Neuronal stem cell (in vitro differentiated cells): ENCODE data around the gene SLC1A5.

Experiments used
- DNase-seq: peaks from one replicate; pipeline ENCODE4 v3.0.0-alpha.2; 2013; ENCODE audit warnings: low spot score
- H2AFZ ChIP-seq: one replicate; pipeline ENCODE4 v1.6.1; 2013; ENCODE audit warnings: mild to moderate bottlenecking, low read length, inconsistent platforms
- H2AK5ac ChIP-seq: 2 replicates; pipeline ENCODE4 v1.6.1; 2013; ENCODE audit warnings: low read depth, mild to moderate bottlenecking, inconsistent platforms, low read length, moderate library complexity, mixed read lengths
- H2BK120ac ChIP-seq: 2 replicates; pipeline ENCODE4 v1.6.1; 2013; ENCODE audit warnings: low read depth, mild to moderate bottlenecking, inconsistent platforms, low read length, moderate library complexity, mixed read lengths
- H2BK12ac ChIP-seq: one replicate; pipeline ENCODE4 v1.6.1; 2013; ENCODE audit warnings: low read length, inconsistent platforms
- H2BK15ac ChIP-seq: 2 replicates; pipeline ENCODE4 v1.6.1; 2013; ENCODE audit warnings: mild to moderate bottlenecking, low read length, inconsistent platforms, mixed read lengths
- H2BK5ac ChIP-seq: one replicate; pipeline ENCODE4 v1.6.1; 2013; ENCODE audit warnings: inconsistent platforms, mild to moderate bottlenecking, low read length, moderate library complexity
- H3K14ac ChIP-seq: one replicate; pipeline ENCODE4 v1.6.1; 2013; ENCODE audit warnings: low read length, inconsistent platforms
- H3K18ac ChIP-seq: 2 replicates; pipeline ENCODE4 v1.6.1; 2013; ENCODE audit warnings: low read length, inconsistent platforms
- H3K23ac ChIP-seq: 2 replicates; pipeline ENCODE4 v1.6.1; 2013; ENCODE audit warnings: low read depth, mild to moderate bottlenecking, mixed read lengths, low read length, inconsistent platforms; ENCODE audit not compliant: poor library complexity
- H3K27ac ChIP-seq: replicated peaks from 3 replicates; pipeline ENCODE4 v1.5.1; 2013; ENCODE audit warnings: low read length, inconsistent platforms
- H3K27me3 ChIP-seq, 3 experiments: 2 replicates each; pipeline ENCODE4 v1.6.1; 2013; ENCODE audit warnings: low read length in 3 of 3, mild to moderate bottlenecking in 2 of 3, inconsistent platforms in 1 of 3, low read depth in 1 of 3, mixed read lengths in 1 of 3, moderate library complexity in 1 of 3; ENCODE audit not compliant: control insufficient read depth in 3 of 3, insufficient read depth in 3 of 3
- H3K36me3 ChIP-seq, 2 donors: replicated peaks in 1 of 2; 2 replicates each; pipeline ENCODE4 v1.6.1; 2013; ENCODE audit warnings: low read length in 2 of 2; ENCODE audit not compliant: control insufficient read depth in 2 of 2, insufficient read depth in 2 of 2
- H3K4ac ChIP-seq: 2 replicates; pipeline ENCODE4 v1.6.1; 2013; ENCODE audit warnings: inconsistent platforms, mild to moderate bottlenecking, low read length, moderate library complexity
- H3K4me1 ChIP-seq, 2 donors: 1 replicate in 1 of 2; 2 replicates in 1 of 2; pipeline ENCODE4 v1.6.1; 2013; ENCODE audit warnings: low read length in 2 of 2, low read depth in 1 of 2; ENCODE audit not compliant: control insufficient read depth in 2 of 2, insufficient read depth in 1 of 2
- H3K4me2 ChIP-seq: one replicate; pipeline ENCODE4 v1.6.1; 2013; ENCODE audit warnings: mild to moderate bottlenecking, low read length, inconsistent platforms; ENCODE audit not compliant: insufficient read depth, poor library complexity, severe bottlenecking
- H3K4me3 ChIP-seq, 2 donors: 2 replicates each; pipeline ENCODE4 v1.5.1; 2013; ENCODE audit warnings: low read length in 2 of 2, mild to moderate bottlenecking in 2 of 2, inconsistent platforms in 1 of 2, moderate library complexity in 1 of 2
- H3K79me1 ChIP-seq: one replicate; pipeline ENCODE4 v1.6.1; 2013; ENCODE audit warnings: low read depth, mild to moderate bottlenecking, inconsistent platforms, low read length, moderate library complexity
- H3K9ac ChIP-seq: one replicate; pipeline ENCODE4 v1.6.1; 2013; ENCODE audit warnings: mild to moderate bottlenecking, low read depth, low read length, inconsistent platforms; ENCODE audit not compliant: poor library complexity
- H3K9me3 ChIP-seq, 2 donors: replicated peaks in 1 of 2; 2 replicates each; pipeline versions ENCODE3 to v1.6.1; 2013; ENCODE audit warnings: low read length in 2 of 2, mild to moderate bottlenecking in 2 of 2, inconsistent platforms in 1 of 2, low read depth in 1 of 2, mixed read lengths in 1 of 2, moderate library complexity in 1 of 2; ENCODE audit not compliant: control insufficient read depth in 2 of 2, insufficient read depth in 1 of 2
- H4K8ac ChIP-seq: one replicate; pipeline ENCODE4 v1.6.1; 2013; ENCODE audit warnings: low read depth, mild to moderate bottlenecking, inconsistent platforms, low read length, moderate library complexity
- H4K91ac ChIP-seq: one replicate; pipeline ENCODE4 v1.6.1; 2013; ENCODE audit warnings: low read length, low read depth, mild to moderate bottlenecking, inconsistent platforms; ENCODE audit not compliant: poor library complexity
- WGBS, 2 donors: extraction: QIAGEN DNeasy Blood & Tissue Kit; methylation state at CpG; one replicate each; pipeline ENCODE4 v1.1.7; 2013; ENCODE audit warnings: missing lambda C conversion rate in 2 of 2, mixed read lengths in 1 of 2; ENCODE audit not compliant: insufficient read length in 2 of 2, insufficient replicate concordance in 1 of 2; ENCODE audit errors: extremely low coverage in 2 of 2; 5-methylcytosine and 5-hydroxymethylcytosine counted together

Gene SLC1A5

GRCh38 chr19:46776927-46777911 is 11.2 kb downstream of the SLC1A5 start:
- Histone ChIP-seq H3K18ac (peak overlapping the region; percentile 28), H3K4me3 (no peak overlapping the region), H3K9ac (no peak overlapping the region), H2AFZ (no peak overlapping the region), H3K79me1 (peaks cover 6% of the 10 kb centered on the region), H3K4ac (no peak overlapping the region), H4K91ac (no peak overlapping the region), H3K27ac (no peak overlapping the region), H3K27me3 (no peaks in the 10 kb centered on the region), H4K8ac (no peak overlapping the region), H3K23ac (peak overlapping the region; percentile 4), H3K4me2 (no peak overlapping the region), H2BK120ac (no peak overlapping the region), H2BK12ac (no peak overlapping the region), H3K9me3 (no peaks in the 10 kb centered on the region), H3K14ac (no peak overlapping the region), H2BK5ac (no peak overlapping the region), H2AK5ac (no peak overlapping the region), H3K36me3 (peaks cover 42 to 85% of the 10 kb centered on the region in 2 donors), H2BK15ac (no peak overlapping the region), H3K4me1 (peaks cover 0 to 1% of the 10 kb centered on the region in 2 donors)
- DNase-seq = no peak
- no CpG with 5 or more reads among the region's 33 CpGs for WGBS, 2 donors

DNA sequence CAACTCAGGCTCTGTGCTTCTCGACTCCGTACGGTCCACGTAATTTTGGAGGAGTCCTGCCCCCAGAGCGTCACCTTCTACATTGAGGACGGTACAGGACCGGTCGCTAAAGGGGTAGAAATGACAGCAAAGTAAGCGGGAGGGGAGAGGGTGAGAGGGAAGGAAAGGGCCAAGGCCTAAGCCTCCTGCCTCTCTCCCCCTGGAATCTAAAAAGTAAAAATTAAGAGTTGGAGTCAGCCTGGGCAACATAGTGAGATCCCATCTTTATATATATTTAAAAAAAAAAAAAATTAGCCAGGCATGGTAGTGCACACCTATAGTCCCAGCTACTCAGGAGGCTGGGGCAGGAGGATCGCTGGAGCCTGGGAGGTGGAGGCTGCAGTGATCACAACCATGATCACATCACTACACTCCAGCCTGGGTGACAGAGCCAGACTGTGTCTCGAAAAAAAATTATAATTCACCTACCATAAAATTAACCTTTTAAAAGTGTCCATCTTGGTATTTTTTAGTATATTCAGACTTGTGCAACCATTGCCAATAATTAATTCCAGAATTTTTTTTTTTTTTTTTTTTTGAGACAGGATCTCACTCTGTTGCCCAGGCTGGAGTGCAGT is 12.6 kb downstream of the SLC1A5 start:
- no CpG with 5 or more reads among the region's 11 CpGs for WGBS, 2 donors
- H3K9ac ChIP-seq = no peak overlapping the region
- H3K14ac ChIP-seq = no peak overlapping the region
- H2AK5ac ChIP-seq = no peak overlapping the region
- peaks cover 36 to 75% of the 10 kb centered on the region in 2 donors for H3K36me3 ChIP-seq
- no peak overlapping the region for H3K27ac ChIP-seq
- no peak overlapping the region for H2BK5ac ChIP-seq
- no peak overlapping the region for H3K18ac ChIP-seq
- H3K4me2 ChIP-seq = no peak overlapping the region
- no peak overlapping the region for H2BK120ac ChIP-seq
- H3K4ac ChIP-seq = no peak overlapping the region
- H3K79me1 ChIP-seq = peaks cover 6% of the 10 kb centered on the region
- no peak for DNase-seq
- no peak overlapping the region for H2BK12ac ChIP-seq
- no peak overlapping the region for H2BK15ac ChIP-seq
- H4K91ac ChIP-seq = no peak overlapping the region
- no peak overlapping the region for H4K8ac ChIP-seq
- no peaks in the 10 kb centered on the region for H3K27me3 ChIP-seq
- no peaks in the 10 kb centered on the region for H3K9me3 ChIP-seq
- H3K23ac ChIP-seq = no peak overlapping the region
- peaks cover 0 to 1% of the 10 kb centered on the region in 2 donors for H3K4me1 ChIP-seq
- H3K4me3 ChIP-seq = no peak overlapping the region
- no peak overlapping the region for H2AFZ ChIP-seq

DNA sequence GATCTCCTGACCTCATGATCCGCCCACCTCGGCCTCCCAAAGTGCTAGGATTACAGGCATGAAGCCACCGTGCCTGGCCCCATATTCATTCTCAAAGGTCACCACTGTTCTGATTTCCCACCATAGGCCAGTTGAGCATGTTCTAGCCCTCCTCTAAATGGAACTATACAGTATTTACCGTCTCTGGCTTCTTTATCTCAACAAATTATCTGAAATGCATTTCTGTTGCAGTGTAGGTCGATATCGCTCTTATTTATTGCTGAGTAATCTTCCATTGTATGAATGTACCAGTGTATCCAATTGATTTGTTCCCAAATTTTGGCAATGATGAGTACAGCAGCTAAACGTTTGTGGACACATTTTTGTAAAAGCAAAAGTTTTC is 15.4 kb downstream of the SLC1A5 start:
- no peaks in the 10 kb centered on the region for H3K9me3 ChIP-seq
- H3K27me3 ChIP-seq = no peaks in the 10 kb centered on the region
- no peak overlapping the region for H3K9ac ChIP-seq
- no peak overlapping the region for H2AFZ ChIP-seq
- no peak overlapping the region for H3K18ac ChIP-seq
- H2BK120ac ChIP-seq = no peak overlapping the region
- H4K8ac ChIP-seq = no peak overlapping the region
- H4K91ac ChIP-seq = no peak overlapping the region
- H3K4me1 ChIP-seq = peaks cover 0 to 2% of the 10 kb centered on the region in 2 donors
- no peak overlapping the region for H2BK5ac ChIP-seq
- H2AK5ac ChIP-seq = no peak overlapping the region
- H3K23ac ChIP-seq = no peak overlapping the region
- H3K14ac ChIP-seq = no peak overlapping the region
- no peak overlapping the region for H3K4me2 ChIP-seq
- no CpG with 5 or more reads among the region's 7 CpGs for WGBS, 2 donors
- no peak overlapping the region for H2BK15ac ChIP-seq
- no peak for DNase-seq
- H3K4me3 ChIP-seq = no peak overlapping the region
- H3K4ac ChIP-seq = no peak overlapping the region
- no peak overlapping the region for H3K27ac ChIP-seq
- H3K36me3 ChIP-seq = peaks cover 26 to 51% of the 10 kb centered on the region in 2 donors
- H3K79me1 ChIP-seq = no peaks in the 10 kb centered on the region
- H2BK12ac ChIP-seq = no peak overlapping the region
